ENCODE results near the gene NEURL1B. TPM values are rescaled to one million over a fixed set of nuclear protein-coding genes. Genes with fewer than 3 reads are reported as not detected.

NEURL1B gene
- total RNA-seq, 1 donor from 2014 or later = 9.8 TPM

DNA sequence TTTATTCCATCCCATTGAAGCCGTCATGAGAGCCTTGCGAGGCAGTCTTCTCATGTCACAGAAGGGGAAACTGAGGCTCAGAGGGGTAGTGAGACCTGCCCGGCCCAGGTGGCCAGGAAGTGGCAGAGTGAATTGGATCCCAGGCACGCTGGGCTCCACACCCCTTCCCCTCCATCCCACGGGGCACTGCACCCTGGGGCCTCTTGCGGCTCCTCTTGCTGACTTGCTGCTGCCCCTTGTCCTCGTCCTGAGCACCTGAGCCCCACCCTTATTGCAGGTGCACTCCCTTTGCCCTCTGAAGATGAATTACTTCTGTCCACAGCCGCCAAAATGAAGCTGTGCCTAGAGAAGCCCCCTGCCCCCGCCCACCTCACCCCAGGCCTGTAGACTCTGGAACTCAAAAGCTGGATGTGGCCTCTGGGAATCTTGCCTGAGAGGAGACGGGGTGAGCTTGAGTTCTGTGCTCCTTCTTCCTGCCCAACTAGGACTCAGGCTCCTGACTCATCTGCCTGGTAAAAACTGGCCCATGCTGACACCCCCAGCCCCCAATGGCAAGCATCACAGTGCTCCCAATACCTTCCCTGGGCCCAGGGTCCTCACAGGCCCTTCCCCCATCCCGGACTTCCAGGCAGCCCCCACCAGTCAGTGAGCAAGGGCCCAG is 6.4 kb downstream of the NEURL1B start:
- Mint-ChIP-seq H3K9me3 (ENCODE audit: unreplicated experiment) (peaks cover 2% of the 10 kb centered on the region), H3K27me3 (ENCODE audit: low read depth, unreplicated experiment) (peaks cover 18% of the 10 kb centered on the region), H3K4me1 (ENCODE audit: low read depth, unreplicated experiment) (peaks cover 27% of the 10 kb centered on the region), H3K36me3 (ENCODE audit: low read depth, unreplicated experiment) (peaks cover 4% of the 10 kb centered on the region), H3K4me3 (ENCODE audit: unreplicated experiment) (peak overlapping the region; percentile 73), H3K27ac (ENCODE audit: unreplicated experiment) (peak overlapping the region; percentile 83)
- Histone ChIP-seq H2AFZ (ENCODE audit: low read depth, low read length) (no peak overlapping the region), H3K9ac (ENCODE audit: low read length) (no peak overlapping the region), H3K36me3 (ENCODE audit: insufficient read depth, low read length) (no peaks in the 10 kb centered on the region), H3K79me2 (ENCODE audit: insufficient read depth, low read length) (no peaks in the 10 kb centered on the region), H3K27me3 (ENCODE audit: insufficient read depth, low read length) (peaks cover 5% of the 10 kb centered on the region), H3K4me3 (ENCODE audit: insufficient read depth, low read depth, low read length) (no peak overlapping the region), H3K4me1 (ENCODE audit: insufficient read depth, low read length) (no peaks in the 10 kb centered on the region), H3K9me3 (ENCODE audit: insufficient read depth, low read depth, low read length) (no peaks in the 10 kb centered on the region), H4K20me1 (ENCODE audit: insufficient read depth, low read length) (no peaks in the 10 kb centered on the region), H3K4me2 (ENCODE audit: low read length) (no peak overlapping the region), H3K27ac (ENCODE audit: low read depth, low read length) (no peak overlapping the region)
- no peak for TF ChIP-seq EZH2 (IDR thresholded peaks at IDR 0.05; ENCODE audit: insufficient read depth, low read length)
- no peak for TF ChIP-seq CTCF (IDR thresholded peaks at IDR 0.05; ENCODE audit: insufficient read depth, low read depth, low read length)
- DNase-seq (ENCODE audit: low read depth) (no peak), FAIRE-seq (no peak)

DNA sequence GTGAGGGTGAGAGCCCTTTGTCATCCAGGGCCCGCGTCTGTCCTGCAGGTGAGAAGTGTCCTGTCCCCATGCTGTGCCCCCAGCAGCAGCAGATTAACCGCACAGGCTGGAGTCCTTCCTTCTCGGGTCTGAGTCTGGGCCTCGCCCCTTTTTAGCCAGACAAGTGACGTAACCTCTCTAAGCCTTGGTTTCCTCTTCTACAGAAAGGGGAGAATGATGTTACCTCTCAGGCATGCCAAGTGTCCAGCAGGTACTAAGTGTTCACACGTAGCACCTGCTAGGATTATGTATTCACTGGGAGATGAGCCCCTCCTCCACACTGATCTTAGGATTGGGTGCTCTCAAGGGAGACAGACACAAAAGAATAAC is 6.9 kb downstream of the NEURL1B start:
- no peak for FAIRE-seq
- H3K27ac Mint-ChIP-seq (ENCODE audit: unreplicated experiment) = peak overlapping the region; percentile 83
- no peak overlapping the region for H3K27ac ChIP-seq (ENCODE audit: low read depth, low read length)

More for the DNA sequence above, 6.9 kb downstream of the NEURL1B start:
- no peaks in the 10 kb centered on the region for H3K36me3 ChIP-seq (ENCODE audit: insufficient read depth, low read length)
- no peak overlapping the region for H2AFZ ChIP-seq (ENCODE audit: low read depth, low read length)
- no peak overlapping the region for H3K9ac ChIP-seq (ENCODE audit: low read length)
- H3K4me3 ChIP-seq (ENCODE audit: insufficient read depth, low read depth, low read length) = no peak overlapping the region
- H3K4me1 ChIP-seq (ENCODE audit: insufficient read depth, low read length) = no peaks in the 10 kb centered on the region
- Mint-ChIP-seq H3K4me3 (ENCODE audit: unreplicated experiment) (peak overlapping the region; percentile 73), H3K36me3 (ENCODE audit: low read depth, unreplicated experiment) (peaks cover 4% of the 10 kb centered on the region), H3K27me3 (ENCODE audit: low read depth, unreplicated experiment) (peaks cover 15% of the 10 kb centered on the region), H3K4me1 (ENCODE audit: low read depth, unreplicated experiment) (peaks cover 28% of the 10 kb centered on the region), H3K9me3 (ENCODE audit: unreplicated experiment) (peaks cover 2% of the 10 kb centered on the region)
- peaks cover 5% of the 10 kb centered on the region for H3K27me3 ChIP-seq (ENCODE audit: insufficient read depth, low read length)
- no peaks in the 10 kb centered on the region for H3K9me3 ChIP-seq (ENCODE audit: insufficient read depth, low read depth, low read length)
- H4K20me1 ChIP-seq (ENCODE audit: insufficient read depth, low read length) = no peaks in the 10 kb centered on the region
- TF ChIP-seq EZH2 (IDR thresholded peaks at IDR 0.05; ENCODE audit: insufficient read depth, low read length) (no peak), CTCF (IDR thresholded peaks at IDR 0.05; ENCODE audit: insufficient read depth, low read depth, low read length) (no peak)
- no peak overlapping the region for H3K4me2 ChIP-seq (ENCODE audit: low read length)
- no peaks in the 10 kb centered on the region for H3K79me2 ChIP-seq (ENCODE audit: insufficient read depth, low read length)
- no peak for DNase-seq (ENCODE audit: low read depth)
